H9 (cell line): ENCODE results near the gene SPTBN5. TPM values are rescaled to one million over a fixed set of nuclear protein-coding genes. Genes with fewer than 3 reads are reported as not detected.

Experiments used
- DNase-seq: peaks from one replicate; pipeline ENCODE4 v3.0.0-alpha.2; 2017
- H2AFZ ChIP-seq: one replicate; pipeline ENCODE4 v1.6.1; 2013; ENCODE audit warnings: mild to moderate bottlenecking, low read length, control low read depth, moderate library complexity
- H2AK5ac ChIP-seq: 2 replicates; pipeline ENCODE4 v1.6.1; 2013; ENCODE audit warnings: low read length, control low read depth, mixed read lengths; ENCODE audit not compliant: insufficient read length
- H2BK120ac ChIP-seq: one replicate; pipeline ENCODE4 v1.6.1; 2013; ENCODE audit warnings: low read depth, mild to moderate bottlenecking, low read length, control low read depth, inconsistent platforms; ENCODE audit not compliant: poor library complexity, severe bottlenecking
- H2BK12ac ChIP-seq: 2 replicates; pipeline ENCODE4 v1.6.1; 2013; ENCODE audit warnings: low read length, control low read depth, mixed read lengths, low read depth; ENCODE audit not compliant: insufficient read length
- H2BK15ac ChIP-seq: 2 replicates; pipeline ENCODE4 v1.6.1; 2013; ENCODE audit warnings: low read depth, low read length, control low read depth
- H2BK20ac ChIP-seq: one replicate; pipeline ENCODE4 v1.6.1; 2013; ENCODE audit warnings: low read depth, mild to moderate bottlenecking, low read length, control low read depth, inconsistent platforms; ENCODE audit not compliant: poor library complexity, severe bottlenecking
- H2BK5ac ChIP-seq: 2 replicates; pipeline ENCODE4 v1.6.1; 2013; ENCODE audit warnings: low read length, control low read depth, mixed read lengths; ENCODE audit not compliant: insufficient read length
- H3K14ac ChIP-seq: 2 replicates; pipeline ENCODE4 v1.6.1; 2013; ENCODE audit warnings: low read length, control low read depth; ENCODE audit not compliant: insufficient read depth
- H3K18ac ChIP-seq: 2 replicates; pipeline ENCODE4 v1.6.1; 2013; ENCODE audit warnings: low read depth, mild to moderate bottlenecking, mixed read lengths, low read length, control low read depth; ENCODE audit not compliant: insufficient read length
- H3K23ac ChIP-seq: 2 replicates; pipeline ENCODE4 v1.6.1; 2013; ENCODE audit warnings: low read length, control low read depth, mixed read lengths, low read depth; ENCODE audit not compliant: insufficient read length
- H3K23me2 ChIP-seq: 2 replicates; pipeline ENCODE4 v1.6.1; 2013; ENCODE audit warnings: low read depth, mild to moderate bottlenecking, mixed read lengths, low read length, control low read depth; ENCODE audit not compliant: insufficient read length, poor library complexity, severe bottlenecking
- H3K27ac ChIP-seq: 2 replicates; pipeline ENCODE4 v1.5.1; 2013; ENCODE audit warnings: low read length, control low read depth, mixed read lengths, low read depth; ENCODE audit not compliant: insufficient read length
- H3K27me3 ChIP-seq: 2 replicates; pipeline ENCODE4 v1.6.1; 2013; ENCODE audit warnings: low read length, control low read depth, inconsistent platforms; ENCODE audit not compliant: insufficient read depth
- H3K4ac ChIP-seq: 2 replicates; pipeline ENCODE4 v1.6.1; 2013; ENCODE audit warnings: low read depth, mild to moderate bottlenecking, control low read depth, inconsistent platforms, low read length, moderate library complexity
- H3K4me1 ChIP-seq: 2 replicates; pipeline ENCODE4 v1.6.1; 2013; ENCODE audit warnings: low read length, control low read depth, inconsistent platforms; ENCODE audit not compliant: insufficient read depth
- H3K4me2 ChIP-seq: 2 replicates; pipeline ENCODE4 v1.6.1; 2013; ENCODE audit warnings: low read length, control low read depth, mixed read lengths; ENCODE audit not compliant: insufficient read length, insufficient read depth
- H3K56ac ChIP-seq: 2 replicates; pipeline ENCODE4 v1.6.1; 2013; ENCODE audit warnings: low read depth, mild to moderate bottlenecking, mixed read lengths, low read length, control low read depth; ENCODE audit not compliant: insufficient read length
- H3K79me1 ChIP-seq: 2 replicates; pipeline ENCODE4 v1.6.1; 2013; ENCODE audit warnings: low read depth, mild to moderate bottlenecking, moderate library complexity, low read length, control low read depth, inconsistent platforms; ENCODE audit not compliant: insufficient read depth, poor library complexity, severe bottlenecking
- H3K79me2 ChIP-seq: 2 replicates; pipeline ENCODE4 v1.6.1; 2013; ENCODE audit warnings: low read length, control low read depth, inconsistent platforms; ENCODE audit not compliant: insufficient read depth
- H3K9ac ChIP-seq: 2 replicates; pipeline ENCODE4 v1.6.1; 2013; ENCODE audit warnings: low read length, control low read depth, mixed read lengths; ENCODE audit not compliant: insufficient read length; ENCODE audit errors: extremely low read depth
- H3K9me3 ChIP-seq: one replicate; pipeline ENCODE4 v1.6.1; 2013; ENCODE audit warnings: low read depth, low read length, inconsistent platforms; ENCODE audit not compliant: control insufficient read depth
- H3T11ph ChIP-seq: one replicate; pipeline ENCODE4 v1.6.1; 2013; ENCODE audit warnings: mild to moderate bottlenecking, low read length, control low read depth, inconsistent platforms
- H4K20me1 ChIP-seq: one replicate; pipeline ENCODE4 v1.6.1; 2013; ENCODE audit not compliant: control insufficient read depth, insufficient read length, insufficient read depth
- H4K5ac ChIP-seq: 2 replicates; pipeline ENCODE4 v1.6.1; 2013; ENCODE audit warnings: low read depth, mild to moderate bottlenecking, mixed read lengths, low read length, control low read depth; ENCODE audit not compliant: insufficient read length
- H4K8ac ChIP-seq: replicated peaks from 2 replicates; pipeline ENCODE4 v1.6.1; 2013; ENCODE audit warnings: low read length, control low read depth, mixed read lengths, low read depth; ENCODE audit not compliant: insufficient read length
- H4K91ac ChIP-seq: 2 replicates; pipeline ENCODE4 v1.6.1; 2013; ENCODE audit warnings: low read depth, mild to moderate bottlenecking, moderate library complexity, mixed read lengths, low read length, control low read depth; ENCODE audit not compliant: insufficient read length
- H3K27ac Mint-ChIP-seq, 3 experiments: 2 replicates in 2 of 3; 3 replicates in 1 of 3; pipeline ENCODE4 v1.8.0; 2020 to 2021; ENCODE audit warnings: mixed read lengths in 3 of 3, mild to moderate bottlenecking in 1 of 3, moderate library complexity in 1 of 3
- H3K27me3 Mint-ChIP-seq: 2 replicates; pipeline ENCODE4 v1.8.0; 2021; ENCODE audit warnings: low read depth, mild to moderate bottlenecking, moderate library complexity, mixed read lengths
- H3K36me3 Mint-ChIP-seq, 3 experiments: 2 replicates in 2 of 3; 3 replicates in 1 of 3; pipeline ENCODE4 v1.8.0; 2020 to 2021; ENCODE audit warnings: low read depth in 3 of 3, mixed read lengths in 3 of 3; ENCODE audit not compliant: insufficient read depth in 1 of 3
- H3K4me1 Mint-ChIP-seq, 2 experiments: 2 replicates each; pipeline ENCODE4 v1.8.0; 2020; ENCODE audit warnings: mixed read lengths in 2 of 2
- H3K4me3 Mint-ChIP-seq, 2 experiments: 2 replicates in 1 of 2; 3 replicates in 1 of 2; pipeline ENCODE4 v1.8.0; 2020 to 2021; ENCODE audit warnings: mild to moderate bottlenecking in 2 of 2, mixed read lengths in 2 of 2, moderate library complexity in 1 of 2
- H3K9me3 Mint-ChIP-seq, 2 experiments: 2 replicates in 1 of 2; 3 replicates in 1 of 2; pipeline ENCODE4 v1.8.0; 2020; ENCODE audit warnings: mild to moderate bottlenecking in 2 of 2, mixed read lengths in 2 of 2, moderate library complexity in 1 of 2
- WGBS: extraction: QIAGEN DNeasy Blood & Tissue Kit; methylation state at CpG from one replicate; pipeline ENCODE4 v1.1.7; 2013; ENCODE audit warnings: missing lambda C conversion rate, low lambda C conversion rate, mixed read lengths; ENCODE audit not compliant: insufficient read length; ENCODE audit errors: extremely low coverage; 5-methylcytosine and 5-hydroxymethylcytosine counted together
- total RNA-seq: library from RNA; stranded (reverse); gene quantifications from 2 replicates; pipeline ENCODE4 v1.2.1, GENCODE V29; 2021
- TF ChIP-seq, protein P1 (sequence below): fragments of 200-600 bp; sonication (generic); conservative IDR thresholded peaks from 3 replicates; pipeline ENCODE4 v1.8.0; 2021; ENCODE audit warnings: antibody characterized with exemption, mild to moderate bottlenecking

The SPTBN5 gene
- total RNA-seq, 1 experiment from 2014 or later, result 0.90 TPM

DNA sequence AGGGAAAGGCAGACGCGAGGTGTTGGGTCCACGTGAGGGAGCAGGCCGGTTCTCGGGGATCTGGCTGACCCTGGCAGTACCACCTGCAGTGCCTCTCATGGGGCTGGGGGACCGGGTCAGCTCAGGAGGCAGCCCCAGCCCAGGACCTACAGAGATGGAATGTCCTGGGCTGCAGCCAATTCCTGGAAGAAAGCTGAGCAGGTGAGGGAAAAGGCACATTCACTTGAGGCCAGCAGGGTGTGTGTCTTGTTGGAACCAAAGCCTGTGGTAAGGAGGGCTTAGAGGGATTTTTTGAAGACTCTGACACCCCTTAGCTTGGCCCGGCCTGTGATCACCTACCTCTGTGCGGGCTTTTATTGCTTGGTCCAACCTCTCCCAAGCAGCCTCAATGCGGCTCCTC lies 39.4 kb downstream of the SPTBN5 start:
- Histone ChIP-seq H3K23me2 (no peaks in the 10 kb centered on the region), H3K23ac (no peak overlapping the region), H3K9me3 (no peaks in the 10 kb centered on the region), H3K79me1 (no peaks in the 10 kb centered on the region), H2BK15ac (no peak overlapping the region), H4K8ac (no peak overlapping the region), H4K91ac (no peak overlapping the region), H4K5ac (no peak overlapping the region), H2BK120ac (no peak overlapping the region), H2BK5ac (no peak overlapping the region), H4K20me1 (no peaks in the 10 kb centered on the region), H2AK5ac (no peak overlapping the region), H3K4ac (no peak overlapping the region), H3K18ac (no peak overlapping the region), H3K14ac (no peak overlapping the region), H3K56ac (no peak overlapping the region), H3K4me2 (no peak overlapping the region), H3K4me1 (no peaks in the 10 kb centered on the region), H2BK12ac (no peak overlapping the region), H3K79me2 (no peaks in the 10 kb centered on the region), H3K9ac (no peak overlapping the region), H3T11ph (no peak overlapping the region), H3K27me3 (no peaks in the 10 kb centered on the region), H2BK20ac (no peak overlapping the region), H3K27ac (no peak overlapping the region), H2AFZ (no peak overlapping the region)
- TF ChIP-seq, protein P1, sequence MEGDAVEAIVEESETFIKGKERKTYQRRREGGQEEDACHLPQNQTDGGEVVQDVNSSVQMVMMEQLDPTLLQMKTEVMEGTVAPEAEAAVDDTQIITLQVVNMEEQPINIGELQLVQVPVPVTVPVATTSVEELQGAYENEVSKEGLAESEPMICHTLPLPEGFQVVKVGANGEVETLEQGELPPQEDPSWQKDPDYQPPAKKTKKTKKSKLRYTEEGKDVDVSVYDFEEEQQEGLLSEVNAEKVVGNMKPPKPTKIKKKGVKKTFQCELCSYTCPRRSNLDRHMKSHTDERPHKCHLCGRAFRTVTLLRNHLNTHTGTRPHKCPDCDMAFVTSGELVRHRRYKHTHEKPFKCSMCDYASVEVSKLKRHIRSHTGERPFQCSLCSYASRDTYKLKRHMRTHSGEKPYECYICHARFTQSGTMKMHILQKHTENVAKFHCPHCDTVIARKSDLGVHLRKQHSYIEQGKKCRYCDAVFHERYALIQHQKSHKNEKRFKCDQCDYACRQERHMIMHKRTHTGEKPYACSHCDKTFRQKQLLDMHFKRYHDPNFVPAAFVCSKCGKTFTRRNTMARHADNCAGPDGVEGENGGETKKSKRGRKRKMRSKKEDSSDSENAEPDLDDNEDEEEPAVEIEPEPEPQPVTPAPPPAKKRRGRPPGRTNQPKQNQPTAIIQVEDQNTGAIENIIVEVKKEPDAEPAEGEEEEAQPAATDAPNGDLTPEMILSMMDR, result no peak
- Mint-ChIP-seq H3K9me3 (no peaks in the 10 kb centered on the region), H3K4me1 (peaks cover 8 to 16% of the 10 kb centered on the region in 2 experiments), H3K27ac (no peak overlapping the region), H3K4me3 (no peak overlapping the region), H3K36me3 (no peaks in the 10 kb centered on the region; a peak in 1 of 7 replicates), H3K27me3 (peaks cover 3% of the 10 kb centered on the region; the same call in 1 of the 2 replicates)
- DNase-seq, result no peak
- WGBS, result no CpG with 5 or more reads among the region's 9 CpGs
